ENCODE results near the gene DOK7.

DNA sequence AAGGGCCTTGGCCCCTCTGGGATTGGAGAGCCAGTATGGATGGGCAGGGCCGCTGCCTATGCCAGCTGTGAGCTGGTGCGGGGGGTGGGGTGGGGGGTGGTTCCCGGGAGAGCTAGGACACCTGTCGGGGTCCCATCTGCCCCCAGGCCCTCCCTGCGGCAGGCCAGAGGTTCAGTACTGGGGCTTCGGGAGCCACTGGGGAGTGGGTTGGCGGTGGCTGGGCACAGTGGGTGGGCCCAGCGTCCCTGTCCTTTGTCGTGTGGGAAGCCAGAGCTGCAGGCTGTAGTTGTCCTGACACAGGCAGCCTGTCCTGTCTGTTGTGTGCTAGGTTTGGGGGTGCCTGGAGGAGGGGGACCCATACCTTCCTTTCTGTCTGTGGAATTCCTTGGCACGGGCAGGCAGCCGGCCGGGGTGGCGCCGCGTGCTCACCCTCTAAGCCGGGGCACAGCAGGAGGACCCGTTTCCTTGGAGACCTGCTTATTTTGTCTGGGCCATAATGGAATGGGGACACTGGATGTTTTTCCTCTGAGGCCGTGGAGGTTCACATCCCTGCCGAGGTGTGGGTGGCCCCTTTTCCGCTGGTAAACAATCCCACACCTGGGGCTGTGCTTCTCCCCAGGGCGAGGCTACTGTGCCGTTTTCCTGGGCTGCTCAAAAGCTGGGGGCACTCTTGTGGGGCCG is 14.8 kb downstream of the DOK7 start:
- TF ChIP-seq POLR2AphosphoS5 (IDR thresholded peaks at IDR 0.05; ENCODE audit: borderline replicate concordance, low read depth, low read length): no peak
- no peak for TF ChIP-seq EZH2 (IDR thresholded peaks at IDR 0.05)
- TF ChIP-seq FOXP2 (optimal IDR thresholded peaks at IDR 0.05; ENCODE audit: control extremely low read depth, extremely low read length, insufficient read depth): no peak
